Activated CD4-positive, alpha-beta T cell treated with anti-CD3 and anti-CD28 coated beads, Interleukin-2, amount 50 U/mL, for 24 hours (primary cell): ENCODE measurements around the gene MINK1.
"Not testable (repeated sequence)": the region's sequence is repeated elsewhere in the genome, so short reads cannot be mapped to it uniquely, and the experiment has no call there.

ENCODE experiments used
- DNase-seq, 2 donors: peaks; one replicate each; pipeline ENCODE4 v3.0.0-alpha.2; 2020; ENCODE audit warnings: low read depth in 1 of 2, low spot score in 1 of 2

The MINK1 gene

DNA sequence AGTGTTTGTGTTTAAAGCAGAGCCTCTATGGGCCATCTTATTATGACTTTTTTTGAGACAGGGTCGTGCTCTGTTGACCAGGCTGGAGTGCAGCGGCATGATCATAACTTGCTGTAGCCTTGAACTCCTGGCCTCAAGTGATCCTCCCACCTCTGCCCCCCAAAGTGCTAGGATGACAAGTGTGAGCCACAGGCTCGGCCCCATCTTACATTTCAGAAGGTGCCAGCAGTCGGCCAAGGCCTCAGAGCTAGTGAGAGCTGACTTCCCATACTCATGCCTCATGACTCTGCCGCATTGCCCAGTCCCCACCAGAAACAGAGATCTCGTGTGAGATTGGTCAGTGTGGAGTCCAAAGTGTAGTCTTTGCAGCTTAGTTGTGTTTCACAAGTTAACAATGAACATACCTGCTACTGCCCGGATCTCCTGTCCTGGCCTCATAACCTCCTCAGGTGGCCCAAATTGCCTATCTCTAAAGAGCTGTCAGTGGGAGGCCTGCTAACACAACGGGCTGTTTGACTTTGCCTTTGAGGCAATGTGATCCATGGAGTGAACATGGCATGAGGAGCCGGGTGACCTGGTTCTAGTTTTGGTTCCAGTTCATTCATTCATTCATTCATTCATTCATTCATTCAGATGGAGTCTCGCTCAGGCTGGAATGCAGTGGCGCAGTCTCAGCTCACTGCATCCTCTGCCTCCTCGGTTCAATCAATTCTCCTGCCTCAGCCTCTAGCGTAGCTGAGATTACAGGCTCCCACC lies 13.7 kb downstream of the MINK1 start:
- no peak for DNase-seq

DNA sequence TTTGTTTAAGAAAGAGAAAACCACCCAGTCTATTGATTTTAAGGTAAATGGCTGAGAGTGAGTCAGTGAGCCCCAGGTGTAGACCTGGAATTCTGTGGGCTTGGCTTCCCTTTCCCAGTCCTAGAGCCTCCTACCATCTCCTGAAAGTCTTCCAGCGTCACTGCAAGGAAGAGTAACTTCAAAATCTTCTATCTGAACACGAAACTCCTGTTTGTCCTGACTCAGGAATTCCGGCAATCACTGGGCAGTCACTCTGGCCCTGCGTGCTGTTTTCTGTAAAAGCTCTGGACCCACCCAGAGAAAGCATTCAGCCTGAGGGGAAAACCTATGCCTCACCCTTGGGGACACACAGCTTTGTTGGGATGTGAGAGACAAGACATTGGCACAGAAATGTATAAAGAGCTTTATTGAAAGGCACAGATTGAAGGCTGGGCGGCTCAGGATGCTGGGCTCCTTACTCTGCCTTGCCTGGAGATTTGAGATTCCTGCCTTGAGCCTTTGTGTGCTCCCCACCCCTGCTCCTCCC lies 15.9 kb downstream of the MINK1 start:
- DNase-seq: no peak

GRCh38 chr17:4850246-4850645 lies 17.1 kb downstream of the MINK1 start:
- DNase-seq: no peak

DNA sequence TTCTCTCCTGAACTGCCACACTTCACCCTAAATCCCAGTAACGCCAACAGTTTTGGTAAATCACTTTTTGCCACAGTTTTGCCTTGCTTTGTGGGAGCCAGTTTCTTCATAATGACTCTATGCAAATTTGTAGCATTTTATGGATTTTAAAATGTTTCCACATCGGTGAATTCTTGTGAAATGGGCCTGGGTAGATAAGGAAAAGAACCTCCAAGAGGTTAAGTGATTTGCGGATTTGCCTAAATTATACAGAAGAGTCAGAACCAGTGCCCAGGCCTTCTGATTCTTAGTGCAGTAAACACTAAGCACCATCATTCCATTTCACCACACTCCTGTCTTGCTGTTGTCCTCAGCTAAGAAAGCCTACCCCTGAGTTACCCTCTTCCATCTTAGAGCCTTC lies 17.9 kb downstream of the MINK1 start:
- no peak for DNase-seq

GRCh38 chr17:4852567-4853207 lies 19.5 kb downstream of the MINK1 start:
- no peak for DNase-seq

GRCh38 chr17:4853208-4853671 lies 20.1 kb downstream of the MINK1 start:
- DNase-seq: no peak

- no peak for DNase-seq
These were observed 21.1 kb downstream of the MINK1 start for GRCh38 chr17:4854111-4854681.

- DNase-seq: no peak
These were observed 23.3 kb downstream of the MINK1 start for GRCh38 chr17:4856271-4856936.

DNA sequence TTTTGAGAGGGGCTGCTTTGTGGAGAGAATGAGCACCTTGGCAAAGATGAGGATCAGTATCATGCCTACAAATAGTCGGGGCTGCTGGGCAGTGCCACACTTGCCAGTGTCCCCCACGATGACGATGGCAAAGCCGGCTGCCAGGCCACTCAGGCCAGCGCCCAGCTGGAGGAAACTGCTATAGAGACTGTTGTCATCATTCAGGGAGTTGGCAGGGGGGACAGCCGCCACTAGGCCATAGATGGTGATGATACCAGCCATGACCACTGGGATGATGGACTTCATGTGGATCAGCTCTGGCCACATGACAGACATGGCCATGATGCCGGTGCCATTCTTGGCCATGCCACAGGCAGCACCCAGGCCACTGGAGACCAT lies 23.8 kb downstream of the MINK1 start:
- no peak for DNase-seq

GRCh38 chr17:4857347-4857746 lies 24.2 kb downstream of the MINK1 start:
- DNase-seq: not testable (repeated sequence)

GRCh38 chr17:4858068-4858881 lies 25.1 kb downstream of the MINK1 start:
- no peak for DNase-seq

GRCh38 chr17:4858882-4859260 lies 25.7 kb downstream of the MINK1 start:
- no peak for DNase-seq

DNA sequence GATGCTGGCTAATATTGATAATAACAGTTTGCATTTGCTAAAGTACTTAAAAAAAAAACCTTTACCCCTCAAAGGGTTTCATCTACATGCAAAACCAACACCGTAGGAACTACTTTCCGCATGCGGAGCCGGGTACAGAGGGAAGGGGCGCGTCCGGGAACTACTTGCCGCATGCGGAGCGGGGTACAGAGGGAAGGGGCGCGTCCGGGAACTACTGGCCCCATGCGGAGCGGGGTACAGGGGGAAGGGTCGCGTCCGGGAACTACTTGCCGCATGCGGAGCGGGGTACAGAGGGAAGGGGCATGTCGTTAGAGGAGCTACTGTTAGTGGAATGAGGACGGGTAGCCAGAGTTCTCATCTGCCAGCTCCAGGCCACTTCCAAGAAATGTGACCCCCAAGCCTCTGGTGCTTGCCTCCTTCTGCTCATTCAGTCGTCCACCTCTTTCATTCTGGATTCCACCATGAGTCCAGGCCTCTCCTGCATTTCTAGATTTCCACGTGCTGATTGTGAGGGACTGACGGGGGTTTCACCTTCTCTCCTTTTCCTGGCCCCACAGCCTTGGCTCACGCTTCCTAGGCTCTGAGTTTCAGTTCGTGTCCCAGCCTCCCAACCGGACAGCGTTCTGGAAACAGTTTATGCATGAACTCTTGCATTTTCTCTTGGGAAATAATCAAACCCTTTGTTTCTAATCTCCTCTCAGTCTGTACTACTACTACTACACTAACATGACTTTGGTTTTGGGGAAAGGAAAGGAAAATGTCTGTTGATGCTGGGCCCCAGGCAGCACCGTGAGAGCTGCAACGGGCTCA lies 26.9 kb downstream of the MINK1 start:
- no peak for DNase-seq

- DNase-seq: no peak
These were observed 27.5 kb downstream of the MINK1 start for GRCh38 chr17:4860651-4861050.

- no peak for DNase-seq
These were observed 27.9 kb downstream of the MINK1 start for GRCh38 chr17:4861052-4861451.

DNA sequence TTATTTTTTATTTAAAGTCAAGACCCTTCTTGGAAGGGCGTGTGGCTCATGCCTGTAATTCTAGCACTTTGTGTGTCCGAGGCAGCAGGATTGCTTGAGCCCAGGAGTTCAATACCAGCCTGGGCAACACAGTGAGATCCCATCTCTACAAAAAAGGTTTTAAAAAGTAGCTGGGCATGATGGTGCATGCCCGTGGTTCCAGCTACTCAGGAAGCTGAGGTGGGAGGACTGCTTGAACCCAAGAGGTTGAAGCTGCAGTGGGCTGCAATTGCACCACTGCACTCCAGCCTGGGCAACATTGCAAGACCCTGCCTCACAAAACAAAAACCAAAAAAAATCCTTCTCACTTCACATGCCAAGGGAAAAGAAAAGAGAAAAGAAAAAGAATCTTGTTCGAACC lies 29.6 kb downstream of the MINK1 start:
- DNase-seq: no peak

- no peak for DNase-seq
These were observed 30.2 kb downstream of the MINK1 start for GRCh38 chr17:4863321-4863720.

DNA sequence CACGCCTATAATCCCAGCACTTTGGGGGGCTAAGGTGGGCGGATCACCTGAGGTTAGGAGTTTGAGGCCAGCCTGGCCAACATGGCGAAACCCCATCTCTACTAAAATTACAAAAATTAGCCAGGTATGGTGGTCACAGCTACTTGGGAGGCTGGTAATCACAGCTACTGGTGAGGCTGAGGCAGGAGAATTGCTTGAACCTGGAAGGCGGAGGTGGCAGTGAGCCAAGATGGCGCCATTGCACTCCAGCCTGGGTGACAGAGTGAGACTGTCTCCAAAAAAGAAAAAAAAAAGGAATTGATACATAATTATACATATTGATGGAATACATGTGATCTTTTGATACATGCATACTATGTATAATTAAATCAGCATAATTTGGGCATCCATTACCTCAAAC lies 34.4 kb downstream of the MINK1 start:
- DNase-seq: not testable (repeated sequence)

DNA sequence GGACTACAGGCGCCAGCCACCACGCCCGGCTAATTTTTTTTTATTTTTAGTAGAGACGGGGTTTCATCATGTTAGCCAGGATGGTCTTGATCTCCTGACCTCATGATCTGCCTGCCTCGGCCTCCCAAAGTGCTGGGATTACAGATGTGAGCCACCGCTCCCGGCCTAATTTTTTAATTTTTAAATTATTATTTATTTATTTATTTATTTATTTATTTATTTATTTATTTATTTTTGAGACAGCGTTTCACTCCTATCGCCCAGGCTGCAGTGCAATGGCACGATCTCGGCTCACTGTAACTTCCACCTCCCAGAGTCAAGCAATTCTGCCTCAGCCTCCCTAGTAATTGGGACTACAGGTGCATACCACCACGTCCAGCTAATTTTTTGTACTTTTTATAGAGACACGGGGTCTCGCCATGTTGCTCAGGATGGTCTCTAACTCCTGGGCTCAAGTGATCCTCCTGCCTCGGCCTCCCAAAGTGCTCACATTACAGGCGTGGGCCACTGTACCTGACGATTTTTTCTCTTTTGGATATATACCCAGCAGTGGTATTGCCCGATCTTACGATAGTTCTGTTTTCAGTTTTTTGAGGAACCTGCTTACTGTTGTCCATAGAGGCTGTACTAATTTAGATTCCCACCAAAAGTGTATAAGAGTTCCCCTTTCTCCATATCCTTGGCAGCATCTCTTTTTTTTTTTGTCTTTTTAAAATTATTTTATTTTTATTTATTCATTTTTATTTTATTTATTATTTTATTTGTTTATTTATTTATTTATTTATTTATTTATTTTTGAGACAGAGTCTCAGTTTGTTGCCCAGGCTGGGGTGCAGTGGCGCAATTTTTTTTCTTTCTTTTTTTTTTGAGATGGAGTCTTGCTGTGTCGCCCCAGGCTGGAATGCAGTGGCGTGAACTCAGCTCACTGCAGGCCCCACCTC lies 36.2 kb downstream of the MINK1 start:
- not testable (repeated sequence) for DNase-seq
